Heart left ventricle (tissue), 16 donors: ENCODE data around the gene CXCL1. TPM values are rescaled to one million over a fixed set of nuclear protein-coding genes. Genes with fewer than 3 reads are reported as not detected.

Experiments used
- ATAC-seq, 4 donors: fragments of 200-7000 bp; cut with Tn5 transposase; one replicate each; pipeline ENCODE4 v1.9.1; 2020 to 2022; ENCODE audit warnings: moderate library complexity in 4 of 4, mild to moderate bottlenecking in 3 of 4, moderate number of reproducible peaks in 1 of 4
- DNase-seq, 5 donors: peaks; one replicate each; pipeline ENCODE4 v3.0.0-alpha.2; 2020
- H3K27ac ChIP-seq, 12 donors: fragments of 200-600 bp; sonication (generic) in 4 of 12; one replicate each; pipeline versions ENCODE4 v1.5.0 to v1.8.0; 2016 to 2022; ENCODE audit warnings: mild to moderate bottlenecking in 2 of 12
- H3K27me3 ChIP-seq, 9 donors: fragments of 200-600 bp; sonication (generic) in 2 of 9; one replicate each; pipeline versions ENCODE4 v1.5.1 to v1.8.0; 2016 to 2022; ENCODE audit warnings: mild to moderate bottlenecking in 3 of 9
- H3K36me3 ChIP-seq, 9 donors: fragments of 200-600 bp; sonication (generic) in 2 of 9; one replicate each; pipeline versions ENCODE4 v1.5.0 to v1.8.0; 2018 to 2022; ENCODE audit warnings: mild to moderate bottlenecking in 2 of 9
- H3K4me1 ChIP-seq, 12 donors: fragments of 200-600 bp; sonication (generic) in 4 of 12; one replicate each; pipeline versions ENCODE4 v1.5.0 to v1.8.0; 2016 to 2022; ENCODE audit warnings: mild to moderate bottlenecking in 3 of 12
- H3K4me3 ChIP-seq, 12 donors: fragments of 200-600 bp; sonication (generic) in 4 of 12; one replicate each; pipeline versions ENCODE4 v1.5.0 to v1.8.0; 2017 to 2022; ENCODE audit warnings: mild to moderate bottlenecking in 9 of 12, moderate library complexity in 4 of 12
- H3K9me3 ChIP-seq, 12 donors: fragments of 200-600 bp; sonication (generic) in 4 of 12; one replicate each; pipeline versions ENCODE4 v1.5.0 to v1.8.0; 2016 to 2022; ENCODE audit warnings: mild to moderate bottlenecking in 1 of 12
- CTCF ChIP-seq, 12 donors: fragments of 200-600 bp; sonication (generic) in 4 of 12; IDR thresholded peaks; one replicate each; pipeline versions ENCODE4 v1.5.0 to v1.8.0; 2018 to 2022; ENCODE audit warnings: antibody characterized with exemption in 12 of 12, mild to moderate bottlenecking in 5 of 12
- POLR2A ChIP-seq, 2 donors: fragments of 450-650 bp; IDR thresholded peaks; one replicate each; pipeline ENCODE4 v1.6.1; 2017; ENCODE audit warnings: antibody characterized with exemption in 2 of 2, mild to moderate bottlenecking in 2 of 2, moderate library complexity in 2 of 2
- WGBS, 4 donors: extraction: QIAGEN DNeasy Blood & Tissue Kit in 2 of 4; methylation state at CpG; one replicate each; pipeline versions ENCODE4 v1.1.5 to v1.1.7; 2013 to 2018; 5-methylcytosine and 5-hydroxymethylcytosine counted together
- intact Hi-C, 10 donors: fragments of 100-400 bp; cut with DNase I; formaldehyde crosslinking; loops; one replicate each; pipeline versions ENCODE4 v1.11.1 to v1.14.2; 2022
- polyA plus RNA-seq, 2 donors: library from polyadenylated mRNA; stranded (reverse); fragments of 200-250 nt; gene quantifications; one replicate each; pipeline ENCODE4 v1.2.3, GENCODE V29; 2013
- total RNA-seq, 9 donors: library from RNA; depleted of rRNA in 2 of 9; stranded (reverse); fragments of >200 nt in 2 of 9; fragmentation: NEBNext Ultra II Directional in 3 of 9; extraction: Animal tissue kit (Norgen Biotek cat#: 25700) in 3 of 9; gene quantifications; one replicate each; pipeline versions ENCODE4 v1.1.0 to v1.2.4, GENCODE V29; 2016 to 2023
- donor health status: ischemic (EF 13 %, LVEDD 7.1; RV severe dilation, severe dysfunction).
- donor health status: healthy with polysubstance abuse.
- donor health status: DM: no; HTN: yes; CAD: no.
- donor health status: DM: no; HTN: no; CAD: no.
- donor health status: ischemic (EF 25% LVEDD 6.9; RV normal size, moderate dysfunction).
- donor health status: ischemic (EF 25% LVEDD 5.7; RV mildly dilated, moderate dysfunction).
- donor health status: healthy.
- donor health status: DM: yes; HTN: yes; CAD: no.
- donor health status: ischemic (EF 35%, LVEDD 5.7; RV mildly dilated, moderate dysfunction).
- donor health status: nonischemic (EF 11% LVEDD 7.7; RV severe dilation, severe dysfunction).
- donor health status: DM: yes; HTN: yes; CAD: no.
- donor health status: PGD.
- donor health status: ischemic (EF 29% LVEDD 5.4; RV normal size, mild dysfunction).
- donor health status: nonischemic (EF 23%, LVEDD 6.1; RV moderate dilation, normal function).

The CXCL1 gene
- total and polyA plus RNA-seq, 11 donors: 0.26 to 14.9 (median 1.7) TPM; not detected in 1

GRCh38 chr4:73851293-73851692 lies 17.9 kb upstream of the CXCL1 start:
- H3K27me3 ChIP-seq: peaks cover 0 to 22% (median 0%) of the 10 kb centered on the region in 9 donors
- H3K36me3 ChIP-seq: no peaks in the 10 kb centered on the region
- 55 to 78% (median 68%) methylated on average over 1 of the region's 1 CpG for WGBS, 4 donors
- H3K4me1 ChIP-seq: peaks cover 0 to 8% (median 0%) of the 10 kb centered on the region in 12 donors
- no peak overlapping the region for H3K27ac ChIP-seq
- DNase-seq (no peak), ATAC-seq (no peak)
- no peak overlapping the region for H3K4me3 ChIP-seq
- intact Hi-C loops: no loop called here
- TF ChIP-seq POLR2A (IDR thresholded peaks at IDR 0.05) (no peak), CTCF (IDR thresholded peaks at IDR 0.05) (no peak)
- no peaks in the 10 kb centered on the region for H3K9me3 ChIP-seq

- peaks cover 0 to 8% (median 0%) of the 10 kb centered on the region in 12 donors for H3K4me1 ChIP-seq
Observed at GRCh38 chr4:73852771-73853170, 16.4 kb upstream of the CXCL1 start.

GRCh38 chr4:73853246-73853704 lies 15.9 kb upstream of the CXCL1 start, which contains the start of gene PF4V1:
TSS of gene PF4V1 (plus strand) at chr4:73853296. CDS start at chr4:73853363, 67 bp downstream.
- no peak for TF ChIP-seq POLR2A (IDR thresholded peaks at IDR 0.05)
- TF ChIP-seq CTCF (IDR thresholded peaks at IDR 0.05): no peak
- peak in 1 of 5 donors; percentile 51 for DNase-seq

More at GRCh38 chr4:73852771-73853170, 16.4 kb upstream of the CXCL1 start:
- Histone ChIP-seq H3K27me3 (peaks cover 0 to 23% (median 0%) of the 10 kb centered on the region in 9 donors), H3K36me3 (no peaks in the 10 kb centered on the region), H3K4me3 (no peak overlapping the region), H3K27ac (no peak overlapping the region), H3K9me3 (peaks cover 0 to 4% (median 0%) of the 10 kb centered on the region in 12 donors)
- DNase-seq (no peak), ATAC-seq (no peak)
- TF ChIP-seq POLR2A (IDR thresholded peaks at IDR 0.05): no peak
- no peak for TF ChIP-seq CTCF (IDR thresholded peaks at IDR 0.05)
- intact Hi-C loops: no loop called here

GRCh38 chr4:73853718-73854473 lies 15.3 kb upstream of the CXCL1 start:
- no peak for ATAC-seq
- peak overlapping the region in 1 of 12 donors; percentile 4 for H3K4me3 ChIP-seq
- peaks cover 0 to 8% (median 0%) of the 10 kb centered on the region in 12 donors for H3K4me1 ChIP-seq
- 34 to 43% (median 38%) methylated on average over 8 of the region's 8 CpGs for WGBS, 4 donors
- H3K9me3 ChIP-seq: peaks cover 0 to 4% (median 0%) of the 10 kb centered on the region in 12 donors
- H3K27me3 ChIP-seq: peaks cover 0 to 23% (median 0%) of the 10 kb centered on the region in 9 donors
- no peaks in the 10 kb centered on the region for H3K36me3 ChIP-seq
- intact Hi-C loops: no loop called here
- H3K27ac ChIP-seq: no peak overlapping the region
- TF ChIP-seq CTCF (IDR thresholded peaks at IDR 0.05) (no peak), POLR2A (IDR thresholded peaks at IDR 0.05) (no peak)
- DNase-seq: no peak

More at GRCh38 chr4:73853246-73853704, 15.9 kb upstream of the CXCL1 start, which contains the start of gene PF4V1:
- H3K27me3 ChIP-seq: peaks cover 0 to 23% (median 0%) of the 10 kb centered on the region in 9 donors
- H3K4me3 ChIP-seq: peak within 1 kb of the TSS in 4 of 12 donors; percentile 4 to 13 (median 10)
- H3K9me3 ChIP-seq: peaks cover 0 to 4% (median 0%) of the 10 kb centered on the region in 12 donors
- H3K27ac ChIP-seq: no peak within 1 kb of the TSS
- peak in 1 of 4 donors; percentile 36 for ATAC-seq
- H3K36me3 ChIP-seq: no peaks in the 10 kb centered on the region
- 19 to 28% (median 23%) methylated on average over 17 to 22 of the region's 22 CpGs for WGBS, 4 donors
- H3K4me1 ChIP-seq: peaks cover 0 to 8% (median 0%) of the 10 kb centered on the region in 12 donors
- intact Hi-C loops: no loop called here
